ENCODE results near the gene KCNG2.

Gene KCNG2

GRCh38 chr18:79911344-79912270, 113.9 kb downstream of the KCNG2 start:
- no peak for TF ChIP-seq ZFX (IDR thresholded peaks at IDR 0.05)
- TF ChIP-seq CTCF (conservative IDR thresholded peaks at IDR 0.05), result no peak

GRCh38 chr18:79912409-79912991, 114.8 kb downstream of the KCNG2 start:
- TF ChIP-seq ZFX (IDR thresholded peaks at IDR 0.05) (no peak), CTCF (conservative IDR thresholded peaks at IDR 0.05) (no peak)

More at GRCh38 chr18:79911344-79912270, 113.9 kb downstream of the KCNG2 start:
- H3K27ac ChIP-seq, result no peak overlapping the region

GRCh38 chr18:79912994-79913831, 115.5 kb downstream of the KCNG2 start:
- H3K27ac ChIP-seq, result no peak overlapping the region
- TF ChIP-seq CTCF (conservative IDR thresholded peaks at IDR 0.05), result no peak
- TF ChIP-seq ZFX (IDR thresholded peaks at IDR 0.05), result no peak

More at GRCh38 chr18:79912409-79912991, 114.8 kb downstream of the KCNG2 start:
- no peak overlapping the region for H3K27ac ChIP-seq

- TF ChIP-seq ZFX (IDR thresholded peaks at IDR 0.05) (no peak), CTCF (conservative IDR thresholded peaks at IDR 0.05) (no peak)
- no peak overlapping the region for H3K27ac ChIP-seq
Observed at GRCh38 chr18:79914614-79915160, 116.9 kb downstream of the KCNG2 start.

GRCh38 chr18:79915161-79916127, 117.7 kb downstream of the KCNG2 start:
- TF ChIP-seq ZFX (IDR thresholded peaks at IDR 0.05), result no peak
- TF ChIP-seq CTCF (conservative IDR thresholded peaks at IDR 0.05), result no peak

GRCh38 chr18:79916128-79916494, 118.4 kb downstream of the KCNG2 start:
- no peak overlapping the region for H3K27ac ChIP-seq
- TF ChIP-seq ZFX (IDR thresholded peaks at IDR 0.05), result no peak
- TF ChIP-seq CTCF (conservative IDR thresholded peaks at IDR 0.05), result no peak

More at GRCh38 chr18:79915161-79916127, 117.7 kb downstream of the KCNG2 start:
- no peak overlapping the region for H3K27ac ChIP-seq
